ENCODE results near the gene DLG2. TPM values are rescaled to one million over a fixed set of nuclear protein-coding genes. Genes with fewer than 3 reads are reported as not detected.

The DLG2 gene
- total RNA-seq, 2 donors from 2014 or later, result 3.8 to 16.4 TPM

- Histone ChIP-seq H3K9me3 (no peaks in the 10 kb centered on the region), H3K4me1 (ENCODE audit: control insufficient read depth in 1 of 2, low read depth in 2 of 2) (no peaks in the 10 kb centered on the region), H3K27me3 (replicated peaks; ENCODE audit: insufficient read depth) (no peaks in the 10 kb centered on the region), H3K4me3 (no peak overlapping the region), H3K27ac (no peak overlapping the region), H3K36me3 (no peaks in the 10 kb centered on the region)
- no peak for TF ChIP-seq CTCF (IDR thresholded peaks at IDR 0.05)
- ATAC-seq (ENCODE audit: insufficient number of reproducible peaks, low FRiP score, low read depth), result no peak
- no peak for DNase-seq (ENCODE audit: low spot score)
These were observed 761.9 kb downstream of the DLG2 start for GRCh38 chr11:84865257-84865656.

- no peak for TF ChIP-seq CTCF (IDR thresholded peaks at IDR 0.05)
These were observed 769.4 kb downstream of the DLG2 start for GRCh38 chr11:84857746-84858145.

GRCh38 chr11:84855508-84856245 lies 771.5 kb downstream of the DLG2 start:
- no peak overlapping the region for H3K4me3 ChIP-seq
- H3K9me3 ChIP-seq, result no peaks in the 10 kb centered on the region
- no peaks in the 10 kb centered on the region for H3K27me3 ChIP-seq (replicated peaks; ENCODE audit: insufficient read depth)
- no peak for TF ChIP-seq CTCF (IDR thresholded peaks at IDR 0.05)
- H3K36me3 ChIP-seq, result no peaks in the 10 kb centered on the region
- no peak for ATAC-seq (ENCODE audit: insufficient number of reproducible peaks, low FRiP score, low read depth)
- no peaks in the 10 kb centered on the region for H3K4me1 ChIP-seq (ENCODE audit: control insufficient read depth in 1 of 2, low read depth in 2 of 2)
- DNase-seq (ENCODE audit: low spot score), result no peak
- H3K27ac ChIP-seq, result no peak overlapping the region

More at GRCh38 chr11:84857746-84858145, 769.4 kb downstream of the DLG2 start:
- Histone ChIP-seq H3K4me1 (ENCODE audit: control insufficient read depth in 1 of 2, low read depth in 2 of 2) (no peaks in the 10 kb centered on the region), H3K27ac (no peak overlapping the region), H3K4me3 (no peak overlapping the region), H3K27me3 (replicated peaks; ENCODE audit: insufficient read depth) (no peaks in the 10 kb centered on the region), H3K36me3 (no peaks in the 10 kb centered on the region), H3K9me3 (no peaks in the 10 kb centered on the region)
- DNase-seq (ENCODE audit: low spot score) (no peak), ATAC-seq (ENCODE audit: insufficient number of reproducible peaks, low FRiP score, low read depth) (no peak)

DNA sequence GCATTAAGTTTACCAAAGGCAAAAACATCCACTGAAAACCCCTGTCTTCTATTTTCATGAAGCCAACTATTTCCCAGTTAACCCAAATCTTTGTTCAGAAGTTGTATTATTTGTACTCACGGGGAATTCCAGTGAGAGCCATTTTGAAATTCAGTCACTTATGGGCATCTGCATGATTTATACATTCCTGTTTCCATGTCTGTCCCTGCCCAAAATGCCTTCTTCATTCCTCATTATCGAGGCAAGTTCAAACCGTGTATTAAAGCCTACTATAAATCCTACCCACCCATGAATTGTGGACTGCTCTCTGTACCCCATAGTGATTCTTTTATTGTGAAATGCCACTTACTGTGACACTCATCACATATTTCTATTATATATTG lies 772.7 kb downstream of the DLG2 start:
- Histone ChIP-seq H3K27ac (no peak overlapping the region), H3K9me3 (no peaks in the 10 kb centered on the region)
- no peak for TF ChIP-seq CTCF (IDR thresholded peaks at IDR 0.05)

GRCh38 chr11:84853841-84854497 lies 773.2 kb downstream of the DLG2 start:
- Histone ChIP-seq H3K27me3 (replicated peaks; ENCODE audit: insufficient read depth) (no peaks in the 10 kb centered on the region), H3K4me3 (no peak overlapping the region), H3K9me3 (no peaks in the 10 kb centered on the region), H3K36me3 (no peaks in the 10 kb centered on the region), H3K4me1 (ENCODE audit: control insufficient read depth in 1 of 2, low read depth in 2 of 2) (no peaks in the 10 kb centered on the region), H3K27ac (no peak overlapping the region)
- ATAC-seq (ENCODE audit: insufficient number of reproducible peaks, low FRiP score, low read depth) (no peak), DNase-seq (ENCODE audit: low spot score) (no peak)
- TF ChIP-seq CTCF (IDR thresholded peaks at IDR 0.05), result no peak

More for the DNA sequence above, 772.7 kb downstream of the DLG2 start:
- Histone ChIP-seq H3K4me3 (no peak overlapping the region), H3K27me3 (replicated peaks; ENCODE audit: insufficient read depth) (no peaks in the 10 kb centered on the region), H3K36me3 (no peaks in the 10 kb centered on the region), H3K4me1 (ENCODE audit: control insufficient read depth in 1 of 2, low read depth in 2 of 2) (no peaks in the 10 kb centered on the region)
- ATAC-seq (ENCODE audit: insufficient number of reproducible peaks, low FRiP score, low read depth) (no peak), DNase-seq (ENCODE audit: low spot score) (no peak)

Data from thoracic aorta (tissue), 2 donors.